Activated naive CD4-positive, alpha-beta T cell (primary cell): ENCODE data around the gene NEURL1.
"Not testable (repeated sequence)": the region's sequence is repeated elsewhere in the genome, so short reads cannot be mapped to it uniquely, and the experiment has no call there.

ENCODE experiments used
- DNase-seq, 4 experiments: peaks; one replicate each; lab custom pipeline; 2025; lab: John Stamatoyannopoulos, UW

Gene NEURL1

GRCh38 chr10:103465411-103466179 lies 27.9 kb upstream of the NEURL1 start:
- DNase-seq = no peak

GRCh38 chr10:103466734-103467133 lies 26.8 kb upstream of the NEURL1 start:
- DNase-seq = no peak

- no peak for DNase-seq
Observed at GRCh38 chr10:103467406-103467805, 26.1 kb upstream of the NEURL1 start.

DNA sequence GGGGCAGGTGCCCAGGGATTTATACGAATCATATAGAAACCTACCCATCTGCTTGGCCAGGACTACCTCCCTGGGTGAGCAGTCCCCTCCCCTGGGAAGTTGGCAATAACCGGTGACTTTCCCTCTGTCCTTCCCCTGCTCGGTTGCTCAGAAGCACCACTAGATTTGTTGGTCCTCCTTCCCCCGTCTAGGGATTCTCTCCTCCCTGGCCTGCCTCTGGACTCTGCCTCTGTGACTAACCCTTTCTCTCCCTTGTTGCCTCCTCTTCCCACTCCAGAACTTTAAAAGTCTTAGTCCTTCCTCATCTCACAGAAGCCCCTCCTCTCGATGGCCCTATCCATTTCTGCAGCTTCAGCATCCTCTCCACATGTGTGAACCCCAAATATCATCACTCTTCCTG lies 24.3 kb upstream of the NEURL1 start:
- DNase-seq = no peak

- DNase-seq = peak in 2 of 4 experiments; percentile 48
Observed at GRCh38 chr10:103470761-103471653, 22.5 kb upstream of the NEURL1 start.

GRCh38 chr10:103472005-103472404 lies 21.5 kb upstream of the NEURL1 start:
- no peak for DNase-seq

DNA sequence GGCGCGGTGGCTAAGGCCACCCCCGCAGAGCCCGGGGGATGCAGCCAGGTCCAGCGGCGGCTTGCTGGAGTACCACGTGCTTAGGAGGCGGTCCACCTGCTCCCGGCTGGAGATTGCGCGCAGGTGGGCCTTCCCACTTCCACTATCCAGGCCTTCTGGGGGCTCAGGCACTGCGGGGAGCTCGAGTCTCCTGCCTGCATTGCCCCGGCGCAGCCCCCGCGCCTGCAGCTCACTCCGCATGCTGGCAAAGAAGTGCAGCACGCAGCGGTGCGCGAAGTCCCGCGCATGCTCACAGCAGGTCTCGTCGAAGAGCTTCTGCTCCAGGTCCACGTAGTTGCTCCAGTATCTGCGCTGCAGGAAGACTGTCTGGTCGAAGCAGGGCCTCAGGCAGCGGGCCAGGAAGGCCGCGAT lies 20.2 kb upstream of the NEURL1 start:
- no peak for DNase-seq

- no peak for DNase-seq
Observed at GRCh38 chr10:103474077-103474476, 19.4 kb upstream of the NEURL1 start.

- DNase-seq = no peak
Observed at GRCh38 chr10:103475437-103475836, 18.1 kb upstream of the NEURL1 start.

- no peak for DNase-seq
Observed at GRCh38 chr10:103476046-103476768, 17.3 kb upstream of the NEURL1 start.

GRCh38 chr10:103478671-103479070 lies 14.8 kb upstream of the NEURL1 start:
- DNase-seq = no peak

DNA sequence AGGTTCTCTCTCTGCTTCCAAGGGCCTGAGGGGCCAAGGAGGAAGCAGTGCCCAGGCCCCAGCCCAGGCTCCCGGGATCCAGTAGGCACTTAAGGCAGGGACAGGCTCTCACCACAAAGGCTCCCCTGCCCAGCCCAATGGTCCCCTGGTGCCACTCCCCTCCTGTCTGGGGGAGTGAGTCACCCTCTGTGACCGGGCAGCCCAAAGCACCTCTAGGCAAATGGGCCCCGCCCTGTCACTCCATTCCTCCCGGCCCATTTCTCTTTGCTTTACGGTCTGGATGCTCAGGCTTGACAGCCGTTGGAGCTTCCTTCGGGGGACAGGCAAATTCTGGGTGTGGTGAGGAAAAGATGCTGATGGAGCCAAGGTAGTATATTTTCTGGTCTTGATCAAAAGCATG lies 14.4 kb upstream of the NEURL1 start, which contains the start of gene CALHM3:
Gene CALHM3, minus strand, starts transcription at position 106 of the 400 bp plus-strand sequence. CDS start 208 bp downstream, outside the sequence.
- no peak for DNase-seq

DNA sequence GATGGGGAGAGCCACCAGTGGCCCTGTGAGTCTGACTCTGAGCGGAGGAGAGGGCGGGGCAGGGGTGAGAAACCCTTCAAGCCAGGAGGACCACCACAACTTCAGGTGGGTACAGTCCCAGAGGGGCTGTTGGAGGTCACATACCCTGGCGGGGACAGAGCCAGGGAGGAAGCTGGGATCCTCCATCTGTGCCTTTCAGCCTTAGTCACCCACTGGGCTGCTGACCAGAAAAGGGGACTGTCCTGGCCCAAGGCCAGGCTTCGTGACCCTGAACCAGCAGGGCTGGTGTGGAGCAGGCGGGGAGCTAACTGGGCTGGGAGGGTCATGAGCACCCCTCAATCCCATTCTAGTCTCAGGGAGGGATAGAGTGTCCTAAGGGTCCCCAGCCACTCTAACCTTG lies 13.0 kb upstream of the NEURL1 start:
- no peak for DNase-seq

GRCh38 chr10:103481974-103482531 lies 11.5 kb upstream of the NEURL1 start:
- no peak for DNase-seq

DNA sequence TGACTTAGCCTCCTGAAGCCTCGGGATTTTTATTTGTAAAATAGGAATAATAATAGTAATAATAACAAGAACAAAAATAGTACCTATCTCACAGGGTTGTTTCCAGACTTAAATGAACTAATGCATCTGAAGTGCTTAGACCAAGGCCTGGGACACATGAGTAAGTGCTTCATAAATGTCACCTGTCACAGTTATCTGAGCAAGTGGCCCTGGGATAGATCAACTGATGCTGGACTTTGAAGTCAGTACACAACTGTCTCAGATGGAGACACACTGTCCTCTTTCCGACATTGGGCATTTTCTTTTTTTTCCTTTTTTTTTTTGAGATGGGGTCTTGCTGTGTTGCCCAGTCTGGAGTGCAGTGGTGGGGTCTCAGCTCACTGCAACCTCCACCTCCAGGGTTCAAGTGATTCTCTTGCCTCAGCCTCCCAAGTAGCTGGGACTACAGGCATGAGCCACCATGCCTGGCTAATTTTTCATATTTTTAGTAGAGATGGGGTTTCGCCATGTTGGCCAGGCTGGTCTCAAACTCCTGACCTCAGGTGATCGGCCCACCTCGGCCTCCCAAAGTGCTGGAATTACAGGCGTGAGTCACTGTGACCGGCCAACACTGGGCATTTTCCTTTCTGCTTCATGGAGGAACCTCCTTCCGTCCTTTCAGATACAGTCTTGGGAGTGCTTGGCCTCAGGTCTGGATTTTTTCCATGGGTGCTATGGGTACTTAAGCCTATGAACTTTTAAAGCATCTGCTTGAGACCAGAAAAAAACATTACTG lies 6.7 kb upstream of the NEURL1 start:
- not testable (repeated sequence) for DNase-seq

DNA sequence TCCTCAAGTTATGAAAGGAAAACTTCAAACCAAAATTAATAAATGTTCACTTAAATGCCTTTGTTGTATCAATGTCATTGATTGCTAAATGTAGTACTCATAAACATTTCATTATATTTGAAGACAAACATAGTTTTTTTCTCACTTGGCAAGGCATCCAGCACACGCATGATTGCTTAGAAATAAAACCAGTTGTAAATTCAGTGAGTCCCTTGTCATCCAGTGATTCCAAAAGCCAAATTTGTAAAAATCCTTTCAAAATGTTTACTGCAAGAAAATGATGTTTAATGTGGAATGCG lies 6.1 kb upstream of the NEURL1 start:
- DNase-seq = no peak

GRCh38 chr10:103490986-103491314 lies 2.6 kb upstream of the NEURL1 start:
- DNase-seq = no peak

DNA sequence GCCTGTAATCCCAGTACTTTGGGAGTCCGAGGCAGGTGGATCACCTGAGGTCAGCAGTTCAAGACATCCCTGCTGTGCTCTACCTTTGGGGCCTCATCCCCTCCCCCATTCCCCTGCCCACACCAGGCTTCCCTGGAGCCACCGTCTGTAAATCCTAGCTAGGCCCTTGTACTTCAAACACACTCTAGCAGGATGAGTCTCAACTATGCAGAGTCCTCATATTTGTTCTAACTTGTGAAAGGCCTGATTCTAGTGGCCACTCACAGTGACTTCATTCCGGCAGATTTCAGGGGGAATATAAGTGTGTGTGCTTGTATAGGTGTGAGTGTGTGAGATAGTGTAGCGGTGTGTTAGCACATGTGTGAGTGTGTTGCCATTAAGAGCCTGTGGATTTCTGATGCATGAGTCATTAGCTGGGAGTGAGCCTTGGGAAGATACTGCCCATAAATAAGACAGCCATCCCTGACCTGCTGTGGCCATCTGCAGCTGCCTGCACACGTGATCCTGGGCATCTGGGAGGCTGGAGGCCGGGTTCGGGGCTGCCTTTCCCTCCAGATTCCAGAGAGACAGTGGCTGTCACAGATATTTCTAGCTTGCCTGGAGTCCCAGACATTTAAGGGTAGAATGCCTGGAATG lies 1.7 kb upstream of the NEURL1 start:
- DNase-seq = no peak

GRCh38 chr10:103492655-103493261 lies 747 bp upstream of the NEURL1 start:
- no peak for DNase-seq
